NCI-H1436 treated with DMSO at 0.1 percent for 48 hours (cell line): ENCODE results near the gene NOS1.
"Not testable (repeated sequence)": the region's sequence is repeated elsewhere in the genome, so short reads cannot be mapped to it uniquely, and the experiment has no call there.

Source experiments
- DNase-seq: peaks from one replicate; lab custom pipeline; 2025; lab: John Stamatoyannopoulos, UW

Gene NOS1

GRCh38 chr12:117262749-117263148 is 98.7 kb downstream of the NOS1 start:
- no peak for DNase-seq

- no peak for DNase-seq
These were observed 100.2 kb downstream of the NOS1 start for GRCh38 chr12:117261247-117261646.

GRCh38 chr12:117255386-117255785 is 106.0 kb downstream of the NOS1 start:
- DNase-seq = no peak

GRCh38 chr12:117243488-117243887 is 117.9 kb downstream of the NOS1 start:
- DNase-seq = no peak

- no peak for DNase-seq
These were observed 119.7 kb downstream of the NOS1 start for GRCh38 chr12:117241697-117242096.

GRCh38 chr12:117240081-117240755 is 121.2 kb downstream of the NOS1 start:
- DNase-seq = no peak

- no peak for DNase-seq
These were observed 124.9 kb downstream of the NOS1 start for GRCh38 chr12:117236456-117237001.

GRCh38 chr12:117235261-117235660 is 126.2 kb downstream of the NOS1 start:
- DNase-seq = no peak

- no peak for DNase-seq
These were observed 127.0 kb downstream of the NOS1 start for GRCh38 chr12:117234441-117234840.

- no peak for DNase-seq
These were observed 129.7 kb downstream of the NOS1 start for GRCh38 chr12:117231750-117232149.

- no peak for DNase-seq
These were observed 133.2 kb downstream of the NOS1 start for GRCh38 chr12:117228239-117228638.

GRCh38 chr12:117227000-117227653 is 134.3 kb downstream of the NOS1 start:
- DNase-seq = no peak

- DNase-seq = no peak
These were observed 134.9 kb downstream of the NOS1 start for GRCh38 chr12:117226505-117226904.

- DNase-seq = no peak
These were observed 136.2 kb downstream of the NOS1 start for GRCh38 chr12:117225179-117225578.

GRCh38 chr12:117220947-117221346 is 140.5 kb downstream of the NOS1 start:
- DNase-seq = not testable (repeated sequence)

- DNase-seq = no peak
These were observed 143.3 kb downstream of the NOS1 start for GRCh38 chr12:117218149-117218548.

GRCh38 chr12:117216686-117217085 is 144.7 kb downstream of the NOS1 start:
- DNase-seq = no peak

GRCh38 chr12:117214797-117215196 is 146.6 kb downstream of the NOS1 start:
- DNase-seq = no peak

- DNase-seq = no peak
These were observed 148.1 kb downstream of the NOS1 start for GRCh38 chr12:117213295-117213808.

- DNase-seq = no peak
These were observed 148.7 kb downstream of the NOS1 start for GRCh38 chr12:117212563-117213190.

- DNase-seq = no peak
These were observed 151.0 kb downstream of the NOS1 start for GRCh38 chr12:117210266-117210918.

GRCh38 chr12:117209626-117210025 is 151.8 kb downstream of the NOS1 start:
- no peak for DNase-seq
